ENCODE data around the gene GTPBP10. TPM values are rescaled to one million over a fixed set of nuclear protein-coding genes. Genes with fewer than 3 reads are reported as not detected.
A peak's percentile ranks its signal among the peaks of the same experiment; 100 is the strongest.

The GTPBP10 gene
- total RNA-seq, 1 experiment from 2014 or later = 18.5 TPM

- TF ChIP-seq ATF6 (CRISPR knock-in tag; IDR thresholded peaks at IDR 0.05) = no peak
These were observed 1.5 kb upstream of the GTPBP10 start (continued) for GRCh38 chr7:90345016-90345415.

- H3K4me1 Mint-ChIP-seq = peaks cover 9% of the 10 kb centered on the region
- no peaks in the 10 kb centered on the region for H3K27me3 Mint-ChIP-seq (ENCODE audit: low read depth)
- TF ChIP-seq, protein P1, sequence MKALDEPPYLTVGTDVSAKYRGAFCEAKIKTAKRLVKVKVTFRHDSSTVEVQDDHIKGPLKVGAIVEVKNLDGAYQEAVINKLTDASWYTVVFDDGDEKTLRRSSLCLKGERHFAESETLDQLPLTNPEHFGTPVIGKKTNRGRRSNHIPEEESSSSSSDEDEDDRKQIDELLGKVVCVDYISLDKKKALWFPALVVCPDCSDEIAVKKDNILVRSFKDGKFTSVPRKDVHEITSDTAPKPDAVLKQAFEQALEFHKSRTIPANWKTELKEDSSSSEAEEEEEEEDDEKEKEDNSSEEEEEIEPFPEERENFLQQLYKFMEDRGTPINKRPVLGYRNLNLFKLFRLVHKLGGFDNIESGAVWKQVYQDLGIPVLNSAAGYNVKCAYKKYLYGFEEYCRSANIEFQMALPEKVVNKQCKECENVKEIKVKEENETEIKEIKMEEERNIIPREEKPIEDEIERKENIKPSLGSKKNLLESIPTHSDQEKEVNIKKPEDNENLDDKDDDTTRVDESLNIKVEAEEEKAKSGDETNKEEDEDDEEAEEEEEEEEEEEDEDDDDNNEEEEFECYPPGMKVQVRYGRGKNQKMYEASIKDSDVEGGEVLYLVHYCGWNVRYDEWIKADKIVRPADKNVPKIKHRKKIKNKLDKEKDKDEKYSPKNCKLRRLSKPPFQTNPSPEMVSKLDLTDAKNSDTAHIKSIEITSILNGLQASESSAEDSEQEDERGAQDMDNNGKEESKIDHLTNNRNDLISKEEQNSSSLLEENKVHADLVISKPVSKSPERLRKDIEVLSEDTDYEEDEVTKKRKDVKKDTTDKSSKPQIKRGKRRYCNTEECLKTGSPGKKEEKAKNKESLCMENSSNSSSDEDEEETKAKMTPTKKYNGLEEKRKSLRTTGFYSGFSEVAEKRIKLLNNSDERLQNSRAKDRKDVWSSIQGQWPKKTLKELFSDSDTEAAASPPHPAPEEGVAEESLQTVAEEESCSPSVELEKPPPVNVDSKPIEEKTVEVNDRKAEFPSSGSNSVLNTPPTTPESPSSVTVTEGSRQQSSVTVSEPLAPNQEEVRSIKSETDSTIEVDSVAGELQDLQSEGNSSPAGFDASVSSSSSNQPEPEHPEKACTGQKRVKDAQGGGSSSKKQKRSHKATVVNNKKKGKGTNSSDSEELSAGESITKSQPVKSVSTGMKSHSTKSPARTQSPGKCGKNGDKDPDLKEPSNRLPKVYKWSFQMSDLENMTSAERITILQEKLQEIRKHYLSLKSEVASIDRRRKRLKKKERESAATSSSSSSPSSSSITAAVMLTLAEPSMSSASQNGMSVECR (CRISPR knock-in tag; IDR thresholded peaks at IDR 0.05; ENCODE audit: borderline replicate concordance) = no peak
- TF ChIP-seq IRF2 (CRISPR knock-in tag; IDR thresholded peaks at IDR 0.05; ENCODE audit: borderline replicate concordance, low read depth) = no peak
- no peak for TF ChIP-seq ZNF232 (CRISPR knock-in tag; IDR thresholded peaks at IDR 0.05)
- TF ChIP-seq, protein P2, sequence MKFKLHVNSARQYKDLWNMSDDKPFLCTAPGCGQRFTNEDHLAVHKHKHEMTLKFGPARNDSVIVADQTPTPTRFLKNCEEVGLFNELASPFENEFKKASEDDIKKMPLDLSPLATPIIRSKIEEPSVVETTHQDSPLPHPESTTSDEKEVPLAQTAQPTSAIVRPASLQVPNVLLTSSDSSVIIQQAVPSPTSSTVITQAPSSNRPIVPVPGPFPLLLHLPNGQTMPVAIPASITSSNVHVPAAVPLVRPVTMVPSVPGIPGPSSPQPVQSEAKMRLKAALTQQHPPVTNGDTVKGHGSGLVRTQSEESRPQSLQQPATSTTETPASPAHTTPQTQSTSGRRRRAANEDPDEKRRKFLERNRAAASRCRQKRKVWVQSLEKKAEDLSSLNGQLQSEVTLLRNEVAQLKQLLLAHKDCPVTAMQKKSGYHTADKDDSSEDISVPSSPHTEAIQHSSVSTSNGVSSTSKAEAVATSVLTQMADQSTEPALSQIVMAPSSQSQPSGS (CRISPR knock-in tag; IDR thresholded peaks at IDR 0.05; ENCODE audit: borderline replicate concordance, low read depth) = no peak
- TF ChIP-seq, protein P3, sequence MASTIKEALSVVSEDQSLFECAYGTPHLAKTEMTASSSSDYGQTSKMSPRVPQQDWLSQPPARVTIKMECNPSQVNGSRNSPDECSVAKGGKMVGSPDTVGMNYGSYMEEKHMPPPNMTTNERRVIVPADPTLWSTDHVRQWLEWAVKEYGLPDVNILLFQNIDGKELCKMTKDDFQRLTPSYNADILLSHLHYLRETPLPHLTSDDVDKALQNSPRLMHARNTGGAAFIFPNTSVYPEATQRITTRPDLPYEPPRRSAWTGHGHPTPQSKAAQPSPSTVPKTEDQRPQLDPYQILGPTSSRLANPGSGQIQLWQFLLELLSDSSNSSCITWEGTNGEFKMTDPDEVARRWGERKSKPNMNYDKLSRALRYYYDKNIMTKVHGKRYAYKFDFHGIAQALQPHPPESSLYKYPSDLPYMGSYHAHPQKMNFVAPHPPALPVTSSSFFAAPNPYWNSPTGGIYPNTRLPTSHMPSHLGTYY (CRISPR knock-in tag; IDR thresholded peaks at IDR 0.05) = no peak
- no peak for TF ChIP-seq GRHL2 (CRISPR knock-in tag; IDR thresholded peaks at IDR 0.05; ENCODE audit: insufficient replicate concordance, severe bottlenecking)
- no peak for TF ChIP-seq SOX15 (CRISPR knock-in tag; IDR thresholded peaks at IDR 0.05)
- no peak for TF ChIP-seq CREB1 (CRISPR knock-in tag; IDR thresholded peaks at IDR 0.05)
- TF ChIP-seq ESRRA (CRISPR knock-in tag; IDR thresholded peaks at IDR 0.05; ENCODE audit: borderline replicate concordance) = no peak
- no peak for TF ChIP-seq MXD4 (CRISPR knock-in tag; IDR thresholded peaks at IDR 0.05; ENCODE audit: borderline replicate concordance)
- no peaks in the 10 kb centered on the region for H3K36me3 Mint-ChIP-seq
- ChIA-PET CTCF (interaction anchor here (0.7 to 1.7 kb wide), 9 partner anchors 26 to 191 kb away, joined by 3 to 15 read pairs (median 4); partner anchors contain the start of genes CLDN12, STEAP1 and STEAP2), POLR2A (interaction anchor here (1.3 kb wide), 1 partner anchor 134 kb away, joined by 5 read pairs; the partner anchor contains the start of gene STEAP2)
- H3K4me3 Mint-ChIP-seq = peak overlapping the region; percentile 91
- peak overlapping the region; percentile 89 for H3K27ac Mint-ChIP-seq
- DNase-seq (ENCODE audit: low spot score) (no peak), ATAC-seq (peak; percentile 19)
- no peaks in the 10 kb centered on the region for H3K9me3 Mint-ChIP-seq
These were observed 751 bp upstream of the GTPBP10 start for GRCh38 chr7:90345595-90346335.

DNA sequence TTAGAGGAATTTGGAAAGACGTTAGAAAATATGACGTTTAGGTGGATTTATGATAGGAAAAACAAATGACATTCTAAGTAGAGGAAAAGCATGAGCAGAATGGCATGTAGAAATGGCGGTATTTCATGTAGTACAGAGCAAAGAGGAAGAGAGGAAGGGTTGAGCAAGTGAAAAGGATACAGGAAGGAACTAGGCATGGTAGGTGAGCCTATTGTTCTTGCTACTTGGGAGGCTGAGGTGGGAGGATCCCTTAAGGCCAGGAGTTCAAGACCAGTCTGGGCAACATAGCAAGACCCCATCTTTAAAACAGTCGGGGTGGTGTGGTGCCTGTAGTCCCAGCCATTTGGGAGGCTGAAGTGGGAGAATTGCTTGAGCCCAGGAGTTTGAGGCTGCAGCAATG is 1.2 kb downstream of the GTPBP10 start:
- peak overlapping the region; percentile 91 for H3K4me3 Mint-ChIP-seq
- no peaks in the 10 kb centered on the region for H3K9me3 Mint-ChIP-seq
- ChIA-PET POLR2A (no interaction called here), CTCF (no interaction called here)
- H3K4me1 Mint-ChIP-seq = peaks cover 9% of the 10 kb centered on the region
- DNase-seq (ENCODE audit: low spot score) (no peak), ATAC-seq (no peak)
- H3K27me3 Mint-ChIP-seq (ENCODE audit: low read depth) = no peaks in the 10 kb centered on the region
- TF ChIP-seq HMGA2 (CRISPR knock-in tag; IDR thresholded peaks at IDR 0.05) (no peak), ZNF121 (CRISPR knock-in tag; IDR thresholded peaks at IDR 0.05) (peak; percentile 79)
- no peaks in the 10 kb centered on the region for H3K36me3 Mint-ChIP-seq
- no peak overlapping the region for H3K27ac Mint-ChIP-seq
